Measurements from ENCODE around the gene RNF220. TPM values are rescaled to one million over a fixed set of nuclear protein-coding genes. Genes with fewer than 3 reads are reported as not detected.

Gene RNF220
- total and polyA plus RNA-seq, 9 of the 15 experiments (the other 6 are each of a cell fraction or from before 2014, with no cell fraction given), result 5.1 to 117 (median 66.9) TPM

DNA sequence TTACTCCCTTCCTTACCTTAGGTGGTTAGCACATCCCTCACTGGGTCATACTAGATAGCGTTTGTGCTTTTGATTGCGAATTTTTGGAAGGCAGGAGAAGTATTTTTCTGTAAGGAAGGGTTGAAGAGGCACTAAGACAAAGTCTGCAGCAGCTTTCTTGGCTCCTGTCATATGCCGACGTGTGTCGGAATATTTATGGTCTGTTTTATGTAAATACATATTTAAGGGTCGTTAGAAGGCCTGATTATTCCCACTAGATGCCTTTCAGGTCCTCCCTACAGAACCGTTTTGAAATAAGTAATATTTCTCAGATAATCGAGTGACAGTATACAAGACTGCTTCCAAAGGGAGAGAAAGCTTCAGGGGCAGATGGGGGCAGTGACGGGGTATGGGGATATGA lies 10.0 kb downstream of the RNF220 start (continued):
- TF ChIP-seq, protein P1, sequence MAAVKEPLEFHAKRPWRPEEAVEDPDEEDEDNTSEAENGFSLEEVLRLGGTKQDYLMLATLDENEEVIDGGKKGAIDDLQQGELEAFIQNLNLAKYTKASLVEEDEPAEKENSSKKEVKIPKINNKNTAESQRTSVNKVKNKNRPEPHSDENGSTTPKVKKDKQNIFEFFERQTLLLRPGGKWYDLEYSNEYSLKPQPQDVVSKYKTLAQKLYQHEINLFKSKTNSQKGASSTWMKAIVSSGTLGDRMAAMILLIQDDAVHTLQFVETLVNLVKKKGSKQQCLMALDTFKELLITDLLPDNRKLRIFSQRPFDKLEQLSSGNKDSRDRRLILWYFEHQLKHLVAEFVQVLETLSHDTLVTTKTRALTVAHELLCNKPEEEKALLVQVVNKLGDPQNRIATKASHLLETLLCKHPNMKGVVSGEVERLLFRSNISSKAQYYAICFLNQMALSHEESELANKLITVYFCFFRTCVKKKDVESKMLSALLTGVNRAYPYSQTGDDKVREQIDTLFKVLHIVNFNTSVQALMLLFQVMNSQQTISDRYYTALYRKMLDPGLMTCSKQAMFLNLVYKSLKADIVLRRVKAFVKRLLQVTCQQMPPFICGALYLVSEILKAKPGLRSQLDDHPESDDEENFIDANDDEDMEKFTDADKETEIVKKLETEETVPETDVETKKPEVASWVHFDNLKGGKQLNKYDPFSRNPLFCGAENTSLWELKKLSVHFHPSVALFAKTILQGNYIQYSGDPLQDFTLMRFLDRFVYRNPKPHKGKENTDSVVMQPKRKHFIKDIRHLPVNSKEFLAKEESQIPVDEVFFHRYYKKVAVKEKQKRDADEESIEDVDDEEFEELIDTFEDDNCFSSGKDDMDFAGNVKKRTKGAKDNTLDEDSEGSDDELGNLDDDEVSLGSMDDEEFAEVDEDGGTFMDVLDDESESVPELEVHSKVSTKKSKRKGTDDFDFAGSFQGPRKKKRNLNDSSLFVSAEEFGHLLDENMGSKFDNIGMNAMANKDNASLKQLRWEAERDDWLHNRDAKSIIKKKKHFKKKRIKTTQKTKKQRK (IDR thresholded peaks at IDR 0.05; ENCODE audit: borderline replicate concordance, low read depth, low read length), result no peak
- no peak for TF ChIP-seq NFIX (CRISPR knock-in tag; IDR thresholded peaks at IDR 0.05; ENCODE audit: low read depth)
- TF ChIP-seq PATZ1 (CRISPR knock-in tag; IDR thresholded peaks at IDR 0.05; ENCODE audit: borderline replicate concordance), result no peak
- TF ChIP-seq CC2D1A (IDR thresholded peaks at IDR 0.05), result no peak
- TF ChIP-seq SMARCC2 (IDR thresholded peaks at IDR 0.05; ENCODE audit: low read depth), result no peak
- no peak for TF ChIP-seq CHD2 (IDR thresholded peaks at IDR 0.05; ENCODE audit: low read depth, low read length)

Measured in K562 (cell line).